Mucosa of rectum (tissue), 2 donors: ENCODE results near the gene FRG1.
"Not testable (repeated sequence)": the region's sequence is repeated elsewhere in the genome, so short reads cannot be mapped to it uniquely, and the experiment has no call there.

Experiments
- H3K27ac ChIP-seq, 2 donors: one replicate each; pipeline ENCODE4 v1.7.0; 2013; ENCODE audit warnings: inconsistent platforms in 2 of 2, low read depth in 2 of 2, low read length in 2 of 2
- H3K27me3 ChIP-seq, 2 donors: one replicate each; pipeline ENCODE4 v1.7.0; 2013; ENCODE audit warnings: low read length in 2 of 2; ENCODE audit not compliant: control insufficient read depth in 2 of 2, insufficient read depth in 2 of 2
- H3K36me3 ChIP-seq, 2 donors: one replicate each; pipeline ENCODE4 v1.7.0; 2013; ENCODE audit warnings: low read length in 2 of 2; ENCODE audit not compliant: control insufficient read depth in 2 of 2, insufficient read depth in 2 of 2
- H3K4me1 ChIP-seq, 2 donors: one replicate each; pipeline ENCODE4 v1.7.0; 2013; ENCODE audit warnings: low read length in 2 of 2, mild to moderate bottlenecking in 1 of 2; ENCODE audit not compliant: control insufficient read depth in 2 of 2, insufficient read depth in 2 of 2
- H3K4me3 ChIP-seq, 2 donors: one replicate each; pipeline ENCODE4 v1.7.0; 2013; ENCODE audit warnings: low read length in 2 of 2
- H3K9ac ChIP-seq, 2 donors: one replicate each; pipeline ENCODE4 v1.7.0; 2013; ENCODE audit warnings: low read length in 2 of 2, low read depth in 1 of 2, mild to moderate bottlenecking in 1 of 2
- H3K9me3 ChIP-seq, 2 donors: one replicate each; pipeline ENCODE4 v1.7.0; 2013; ENCODE audit warnings: low read length in 2 of 2; ENCODE audit not compliant: control insufficient read depth in 2 of 2
- donor health status: healthy.
- donor health status: Normal muscosa, but diverticular disease.

The FRG1 gene

DNA sequence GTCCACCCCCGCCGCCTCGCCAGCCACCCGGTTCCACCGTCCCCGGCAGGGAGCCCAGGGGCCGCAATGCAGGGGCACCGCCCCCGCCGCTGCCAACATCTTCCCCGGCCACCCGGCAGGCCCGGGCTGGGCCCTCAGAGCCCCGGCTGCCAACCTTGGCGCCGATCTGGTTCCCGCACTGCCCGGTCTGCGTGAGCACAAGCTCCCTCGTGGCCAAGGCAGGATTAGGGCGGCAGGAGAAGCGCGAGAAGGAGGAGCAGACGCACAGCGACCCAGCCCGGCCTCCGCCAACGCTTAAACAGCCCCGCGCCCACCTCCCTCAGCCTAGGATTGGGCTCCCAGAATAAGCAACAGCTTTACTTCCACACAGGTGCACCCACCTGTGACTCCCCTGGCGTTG lies 44.0 kb downstream of the FRG1 start:
- not testable (repeated sequence) for H3K9me3 ChIP-seq, H3K9ac ChIP-seq, H3K4me3 ChIP-seq, H3K4me1 ChIP-seq, H3K27me3 ChIP-seq, H3K27ac ChIP-seq, H3K36me3 ChIP-seq

DNA sequence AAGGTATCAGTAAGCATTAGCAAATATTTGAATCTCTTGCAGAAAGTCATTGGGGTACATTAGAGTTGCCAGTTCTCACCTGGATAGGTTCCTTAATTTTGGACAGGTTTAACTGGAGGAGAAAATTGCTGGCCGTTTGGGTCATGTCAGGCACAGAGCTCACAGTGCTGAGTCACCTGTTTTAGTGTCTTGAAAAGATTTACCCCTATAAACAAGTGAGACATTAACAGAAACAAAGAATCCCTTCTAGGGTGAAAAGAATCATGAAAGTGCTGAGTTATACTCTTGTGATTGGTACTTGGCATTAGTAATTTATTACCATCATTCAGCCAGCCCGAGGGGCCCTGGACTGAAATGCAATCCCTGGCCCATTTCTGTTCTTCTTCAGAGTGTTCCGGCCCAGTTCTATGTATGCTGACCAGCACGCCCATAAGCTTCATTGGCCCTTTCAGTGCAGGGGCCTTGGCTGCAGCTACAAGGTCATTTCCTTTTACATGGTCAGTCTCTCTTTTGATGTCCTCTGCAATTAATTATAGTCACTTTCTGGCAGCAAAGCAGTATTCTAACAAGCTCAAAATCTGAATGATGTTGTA lies 45.1 kb downstream of the FRG1 start:
- not testable (repeated sequence) for H3K9me3 ChIP-seq, H3K9ac ChIP-seq, H3K27ac ChIP-seq

DNA sequence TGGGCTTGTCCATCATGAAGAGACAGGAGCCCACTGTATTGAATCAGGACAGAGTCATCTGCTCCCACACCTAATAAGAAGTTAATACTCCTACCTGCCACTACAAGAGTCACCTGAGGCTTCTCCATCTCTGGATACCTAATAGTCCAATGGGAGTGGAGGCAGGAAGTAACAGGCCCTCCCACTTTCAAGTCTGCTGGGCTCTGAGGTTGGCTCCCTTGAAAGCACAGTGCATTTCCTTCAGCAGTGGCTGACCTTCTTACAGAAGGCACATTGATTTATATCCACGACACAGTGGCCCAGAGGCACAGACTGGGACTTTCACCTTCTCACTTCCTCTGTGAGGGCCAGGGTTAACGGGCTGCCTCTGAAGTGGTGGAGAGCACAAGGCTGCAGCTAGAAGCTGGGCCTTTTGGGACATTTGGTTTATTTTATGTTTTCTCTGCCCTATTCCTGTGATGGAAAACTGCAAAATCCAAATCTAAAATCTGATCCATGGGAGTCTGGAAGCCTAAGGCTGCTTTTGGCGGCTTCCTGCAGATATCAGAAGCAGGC lies 48.3 kb downstream of the FRG1 start:
- no peak overlapping the region for H3K27ac ChIP-seq
- no peaks in the 10 kb centered on the region for H3K4me1 ChIP-seq
- no peaks in the 10 kb centered on the region for H3K36me3 ChIP-seq
- no peaks in the 10 kb centered on the region for H3K27me3 ChIP-seq
- no peak overlapping the region for H3K9ac ChIP-seq
- no peak overlapping the region for H3K4me3 ChIP-seq
- no peaks in the 10 kb centered on the region for H3K9me3 ChIP-seq

More for the DNA sequence above, 45.1 kb downstream of the FRG1 start:
- H3K27me3 ChIP-seq, H3K4me3 ChIP-seq, H3K36me3 ChIP-seq, H3K4me1 ChIP-seq: not testable (repeated sequence)

DNA sequence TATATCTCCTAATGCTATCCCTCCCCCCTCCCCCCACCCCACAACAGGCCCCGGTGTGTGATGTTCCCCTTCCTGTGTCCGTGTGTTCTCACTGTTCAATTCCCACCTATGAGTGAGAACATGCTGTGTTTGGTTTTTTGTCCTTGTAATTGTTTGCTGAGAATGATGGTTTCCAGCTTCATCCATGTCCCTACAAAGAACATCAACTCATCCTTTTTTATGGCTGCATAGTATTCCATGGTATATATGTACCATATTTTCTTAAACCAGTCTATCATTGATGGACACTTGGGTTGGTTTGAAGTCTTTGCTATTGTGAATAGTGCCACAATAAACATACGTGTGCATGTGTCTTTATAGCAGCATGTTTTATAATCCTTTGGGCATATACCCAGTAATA lies 49.3 kb downstream of the FRG1 start:
- not testable (repeated sequence) for H3K4me1 ChIP-seq, H3K9ac ChIP-seq, H3K27ac ChIP-seq, H3K4me3 ChIP-seq, H3K27me3 ChIP-seq, H3K9me3 ChIP-seq, H3K36me3 ChIP-seq
